ENCODE measurements around the gene LAMB1.
A peak's percentile ranks its signal among the peaks of the same experiment; 100 is the strongest.
"Not testable (repeated sequence)": the region's sequence is repeated elsewhere in the genome, so short reads cannot be mapped to it uniquely, and the experiment has no call there.

LAMB1 gene

DNA sequence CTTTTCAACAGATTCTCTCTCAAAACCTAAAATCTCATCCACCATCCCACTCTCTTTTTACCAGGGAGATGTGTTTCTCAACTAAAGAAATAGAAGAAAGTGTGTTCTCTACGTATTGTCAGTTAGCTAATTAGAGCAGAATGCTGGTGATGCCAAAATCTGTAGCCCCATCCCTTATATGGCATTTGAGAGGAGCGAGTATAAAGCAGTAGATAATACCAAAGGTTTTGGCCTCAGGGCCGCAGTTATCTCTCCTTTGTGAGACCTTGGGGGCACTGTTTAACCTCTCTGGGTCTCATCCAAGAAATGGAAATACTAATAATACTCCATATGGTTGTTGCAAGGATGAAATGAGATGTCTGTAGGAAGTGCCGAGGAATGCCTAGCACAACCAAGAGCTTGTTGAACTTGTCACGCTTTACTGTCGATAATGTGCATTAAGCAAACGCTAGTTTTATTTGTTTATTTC, 112.4 kb downstream of the LAMB1 start:
- peak; percentile 27 for DNase-seq (ENCODE audit: extremely low spot score)
- POLR2A ChIA-PET = interaction anchor here (0.6 to 1.3 kb wide), 2 partner anchors 23 to 723 kb away, joined by 3 to 5 read pairs; no protein-coding TSS in a partner anchor
- CTCF ChIA-PET = interaction anchor here (0.6 to 4.3 kb wide), 7 partner anchors 10 to 256 kb away, joined by 3 to 39 read pairs (median 4); no protein-coding TSS in a partner anchor

DNA sequence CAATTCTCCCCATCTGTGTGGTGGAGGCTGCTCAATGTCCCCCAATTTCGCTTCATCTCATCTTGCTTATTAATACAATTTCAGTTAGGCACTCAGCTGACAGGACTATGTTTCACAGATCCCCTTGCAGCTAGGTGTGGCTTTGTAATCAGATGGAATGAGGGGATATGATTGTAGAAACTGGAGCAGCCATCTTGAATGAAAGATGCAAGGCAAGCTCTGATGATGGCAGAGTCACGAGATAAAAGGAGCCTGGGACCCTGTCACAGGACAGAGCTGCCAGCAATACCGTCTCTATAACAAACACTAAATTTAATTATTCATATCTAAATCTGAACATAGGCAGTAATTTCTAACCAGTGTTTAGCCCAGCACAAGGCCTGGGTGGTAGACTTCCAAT, 113.0 kb downstream of the LAMB1 start:
- DNase-seq (ENCODE audit: extremely low spot score) = no peak
- TF ChIP-seq, protein P1, sequence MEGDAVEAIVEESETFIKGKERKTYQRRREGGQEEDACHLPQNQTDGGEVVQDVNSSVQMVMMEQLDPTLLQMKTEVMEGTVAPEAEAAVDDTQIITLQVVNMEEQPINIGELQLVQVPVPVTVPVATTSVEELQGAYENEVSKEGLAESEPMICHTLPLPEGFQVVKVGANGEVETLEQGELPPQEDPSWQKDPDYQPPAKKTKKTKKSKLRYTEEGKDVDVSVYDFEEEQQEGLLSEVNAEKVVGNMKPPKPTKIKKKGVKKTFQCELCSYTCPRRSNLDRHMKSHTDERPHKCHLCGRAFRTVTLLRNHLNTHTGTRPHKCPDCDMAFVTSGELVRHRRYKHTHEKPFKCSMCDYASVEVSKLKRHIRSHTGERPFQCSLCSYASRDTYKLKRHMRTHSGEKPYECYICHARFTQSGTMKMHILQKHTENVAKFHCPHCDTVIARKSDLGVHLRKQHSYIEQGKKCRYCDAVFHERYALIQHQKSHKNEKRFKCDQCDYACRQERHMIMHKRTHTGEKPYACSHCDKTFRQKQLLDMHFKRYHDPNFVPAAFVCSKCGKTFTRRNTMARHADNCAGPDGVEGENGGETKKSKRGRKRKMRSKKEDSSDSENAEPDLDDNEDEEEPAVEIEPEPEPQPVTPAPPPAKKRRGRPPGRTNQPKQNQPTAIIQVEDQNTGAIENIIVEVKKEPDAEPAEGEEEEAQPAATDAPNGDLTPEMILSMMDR (IDR thresholded peaks at IDR 0.05; ENCODE audit: control extremely low read depth, extremely low read depth, low read depth, missing control alignments) = no peak
- CTCF ChIA-PET = interaction anchor here (1.2 to 4.3 kb wide), 5 partner anchors 10 to 256 kb away, joined by 3 to 39 read pairs (median 4); no protein-coding TSS in a partner anchor
- POLR2A ChIA-PET = interaction anchor here (1.3 kb wide), 1 partner anchor 722 kb away, joined by 3 read pairs; no protein-coding TSS in a partner anchor

More for the DNA sequence above, 112.4 kb downstream of the LAMB1 start:
- TF ChIP-seq, protein P1 (IDR thresholded peaks at IDR 0.05; ENCODE audit: control extremely low read depth, extremely low read depth, low read depth, missing control alignments) = no peak

DNA sequence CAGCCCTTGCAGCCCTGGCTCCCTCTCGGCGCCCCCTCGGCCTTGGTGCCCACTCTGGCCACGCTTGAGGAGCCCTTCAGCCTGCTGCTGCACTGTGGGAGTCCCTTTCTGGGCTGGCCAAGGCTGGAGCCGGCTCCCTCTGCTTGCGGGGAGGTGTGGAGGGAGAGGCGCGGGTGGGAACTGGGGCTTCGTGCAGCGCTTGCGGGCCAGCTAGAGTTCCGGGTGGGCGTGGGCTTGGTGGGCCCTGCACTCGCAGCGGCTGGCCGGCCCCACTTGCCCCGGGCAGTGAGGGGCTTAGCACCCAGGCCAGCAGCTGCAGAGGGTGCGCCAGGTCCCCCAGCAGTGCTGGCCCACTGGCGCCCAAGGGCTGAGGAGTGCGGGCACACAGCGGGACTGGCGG, 115.1 kb downstream of the LAMB1 start:
- POLR2A ChIA-PET; DNase-seq (ENCODE audit: extremely low spot score): not testable (repeated sequence)
- CTCF ChIA-PET = interaction anchor here (1.1 to 4.3 kb wide), 3 partner anchors 8 to 258 kb away, joined by 3 to 39 read pairs (median 3); no protein-coding TSS in a partner anchor

DNA sequence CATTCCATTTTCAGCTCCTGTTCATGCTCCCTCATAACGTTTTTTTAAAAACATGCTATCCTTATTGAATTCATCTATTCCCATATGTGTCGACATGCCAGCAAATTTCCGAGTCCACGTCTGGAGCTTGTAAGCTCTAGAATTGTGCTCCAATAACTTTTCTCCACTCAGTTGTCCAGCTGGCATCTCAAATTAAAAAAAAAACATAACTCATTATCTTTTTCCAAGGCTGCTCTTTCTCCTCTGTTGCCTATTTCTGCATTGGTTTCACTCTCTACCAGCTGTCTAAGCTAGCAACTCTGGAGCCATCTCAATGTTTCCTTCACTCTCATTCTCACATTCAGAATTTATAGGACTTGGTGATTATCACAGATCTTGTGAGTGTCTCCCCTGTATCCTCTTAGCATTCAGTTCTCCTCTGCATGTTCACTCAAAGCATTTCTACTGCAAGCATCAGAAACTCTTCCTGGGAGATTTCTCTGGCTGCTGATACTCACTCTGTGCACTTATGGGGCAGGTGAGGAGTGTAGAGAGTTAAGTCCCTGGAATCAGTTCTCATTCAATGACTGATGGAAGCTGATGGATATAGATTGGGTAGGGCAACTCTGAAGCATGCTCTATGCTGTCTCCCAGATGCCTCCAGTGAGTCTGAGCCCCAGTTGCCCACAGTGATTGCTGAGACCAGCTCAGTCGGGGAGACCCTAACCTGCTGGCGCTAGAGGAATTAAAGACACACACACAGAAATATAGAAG, 118.7 kb downstream of the LAMB1 start:
- TF ChIP-seq, protein P1 (IDR thresholded peaks at IDR 0.05; ENCODE audit: control extremely low read depth, extremely low read depth, low read depth, missing control alignments) = no peak
- CTCF ChIA-PET = interaction anchor here (1.0 to 2.7 kb wide), 2 partner anchors 9 to 12 kb away, joined by 3 to 12 read pairs; no protein-coding TSS in a partner anchor
- POLR2A ChIA-PET = no interaction called here
- no peak for DNase-seq (ENCODE audit: extremely low spot score)

DNA sequence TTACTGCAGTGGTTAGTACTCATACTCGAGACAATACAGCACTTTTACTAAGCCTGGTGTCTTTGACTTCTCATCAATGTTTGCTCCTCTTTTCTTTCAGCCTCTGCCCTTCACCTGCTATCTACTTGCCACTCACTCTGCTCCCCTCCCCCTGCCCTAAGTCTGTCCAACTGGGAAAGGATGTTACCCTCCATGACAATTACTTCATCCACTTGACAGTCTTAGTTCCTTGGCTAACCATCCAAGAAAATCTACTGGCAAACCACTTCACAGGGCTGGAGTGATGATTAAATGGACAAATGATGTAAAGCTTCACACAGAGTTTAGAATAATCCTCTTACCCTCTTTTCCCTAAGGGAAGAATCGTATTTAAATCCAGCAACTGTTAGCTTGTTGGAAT, 120.2 kb downstream of the LAMB1 start:
- ChIA-PET CTCF (interaction anchor here (0.9 to 2.7 kb wide), 3 partner anchors 8 to 10 kb away, joined by 3 to 12 read pairs (median 6); no protein-coding TSS in a partner anchor), POLR2A (no interaction called here)
- TF ChIP-seq, protein P1 (IDR thresholded peaks at IDR 0.05; ENCODE audit: control extremely low read depth, extremely low read depth, low read depth, missing control alignments) = no peak
- no peak for DNase-seq (ENCODE audit: extremely low spot score)

DNA sequence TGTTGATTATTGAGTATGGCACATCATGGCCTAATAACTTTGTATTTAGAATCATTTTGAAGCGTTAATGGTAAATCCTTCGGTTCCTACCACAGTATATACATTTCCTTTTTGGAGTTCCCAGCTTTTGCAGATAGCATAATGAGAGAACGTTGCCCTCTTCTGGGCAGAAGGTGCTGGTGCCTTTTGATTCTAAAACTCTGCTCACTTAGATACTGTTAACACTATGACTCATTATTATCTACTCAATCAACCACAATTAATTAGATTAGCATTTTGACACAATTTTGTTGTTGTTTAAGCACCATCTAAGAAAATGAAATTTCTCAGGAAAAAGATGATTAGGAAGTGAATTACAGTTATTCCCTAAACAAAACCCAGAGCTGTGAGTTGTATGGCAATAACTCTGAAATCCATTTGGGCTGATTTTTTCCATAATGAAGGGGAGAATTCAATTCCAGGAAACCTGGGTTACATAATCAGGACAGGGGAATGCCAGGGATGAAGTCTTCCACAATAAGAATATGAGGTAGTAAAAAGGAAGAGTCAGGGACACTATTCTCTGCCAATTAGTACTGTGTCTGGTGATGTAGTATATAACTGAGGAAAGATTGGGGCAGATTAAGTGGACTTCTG, 123.4 kb downstream of the LAMB1 start:
- ChIA-PET CTCF (interaction anchor here (0.7 to 4.7 kb wide), 15 partner anchors 8 to 1086 kb away, joined by 3 to 39 read pairs (median 3); partner anchors contain the start of genes CBLL1 and DLD), POLR2A (no interaction called here)
- TF ChIP-seq, protein P1 (IDR thresholded peaks at IDR 0.05; ENCODE audit: control extremely low read depth, extremely low read depth, low read depth, missing control alignments) = peak; percentile 76
- DNase-seq (ENCODE audit: extremely low spot score) = peak; percentile 45

Data from GM10248 (cell line).